HCT116 (cell line): ENCODE measurements around the gene SDF4. TPM values are rescaled to one million over a fixed set of nuclear protein-coding genes. Genes with fewer than 3 reads are reported as not detected.

Experiments used
- ATAC-seq: fragments of 200-7000 bp; cut with Tn5 transposase; 2 replicates; pipeline ENCODE4 v1.9.1; 2020; ENCODE audit warnings: mild to moderate bottlenecking, moderate library complexity
- BruUV-seq: library from RNA; stranded (reverse); fragments of 400-500 nt; replicated peaks from 2 replicates; lab custom pipeline; 2021; lab: Mats Ljungman, UMichigan
- CTCF ChIA-PET: fragments of 300-600 bp; sonication (Branson Sonifier 250); formaldehyde crosslinking; loops from one replicate; lab custom pipeline; 2021; ENCODE audit warnings: antibody characterized with exemption; lab: Charles Lee
- POLR2A ChIA-PET: fragments of 300-600, 350-600 bp; sonication (Branson Sonifier 250); formaldehyde crosslinking; loops from one replicate; lab custom pipeline; 2021; ENCODE audit warnings: antibody characterized with exemption; lab: Charles Lee
- RAD21 ChIA-PET, 2 experiments: fragments of 300-600 bp; sonication (Branson Sonifier 250); formaldehyde crosslinking; loops; one replicate each; lab custom pipeline; 2023; ENCODE audit warnings: low total read pairs in 2 of 2; ENCODE audit not compliant: uncharacterized antibody in 2 of 2, unreplicated experiment in 2 of 2, low non-redundant PET in 1 of 2; lab: Charles Lee
- DNase-seq: peaks from one replicate; pipeline ENCODE4 v3.0.0-alpha.2; 2010; ENCODE audit warnings: low read depth, low spot score
- H2AFZ ChIP-seq: fragments of 200-600 bp; shearing (Covaris generic), sonication (generic); 2 replicates; pipeline ENCODE4 v1.6.1; 2017; ENCODE audit warnings: low read depth, mixed run types, mixed read lengths, antibody characterized with exemption, low read length; ENCODE audit not compliant: poor library complexity, severe bottlenecking
- H3K27ac ChIP-seq: 2 replicates; pipeline ENCODE4 v1.5.1; 2012; ENCODE audit warnings: low read depth, low read length
- H3K27me3 ChIP-seq: fragments of 200-600 bp; sonication (generic); 2 replicates; pipeline ENCODE4 v1.6.1; 2016; ENCODE audit warnings: mixed run types, low read length, mixed read lengths; ENCODE audit not compliant: insufficient read depth
- H3K36me3 ChIP-seq, 2 experiments: fragments of 200-500 bp in 1 of 2; fragments of 200-600 bp in 1 of 2; sonication (Bioruptor generic) in 1 of 2; sonication (generic) in 1 of 2; 2 replicates each; pipeline versions ENCODE4 v1.5.1 to v1.6.1; 2014 to 2016; ENCODE audit warnings: low read length in 2 of 2, inconsistent platforms in 1 of 2, mixed read lengths in 1 of 2, mixed run types in 1 of 2; ENCODE audit not compliant: insufficient read depth in 2 of 2, control insufficient read depth in 1 of 2
- H3K4me1 ChIP-seq, 2 experiments: fragments of 200-600 bp in 1 of 2; sonication (generic) in 1 of 2; 2 replicates each; pipeline versions ENCODE4 v1.5.1 to v1.6.1; 2012 to 2017; ENCODE audit warnings: low read length in 2 of 2, inconsistent platforms in 1 of 2, mild to moderate bottlenecking in 1 of 2, mixed read lengths in 1 of 2, mixed run types in 1 of 2, moderate library complexity in 1 of 2; ENCODE audit not compliant: insufficient read depth in 2 of 2, control insufficient read depth in 1 of 2
- H3K4me2 ChIP-seq: fragments of 200-600 bp; sonication (generic); 2 replicates; pipeline ENCODE4 v1.6.1; 2017; ENCODE audit warnings: mixed run types, low read length, mixed read lengths
- H3K4me3 ChIP-seq, 2 experiments: fragments of 200-600 bp in 1 of 2; sonication (generic) in 1 of 2; replicated peaks in 1 of 2; 2 replicates each; pipeline ENCODE4 v1.5.1; 2011 to 2016; ENCODE audit warnings: low read length in 2 of 2, control low read depth in 1 of 2, low read depth in 1 of 2, mild to moderate bottlenecking in 1 of 2, mixed read lengths in 1 of 2, mixed run types in 1 of 2
- H3K79me2 ChIP-seq: fragments of 200-600 bp; sonication (generic); 2 replicates; pipeline ENCODE4 v1.6.1; 2017; ENCODE audit warnings: mild to moderate bottlenecking, mixed run types, low read length, moderate library complexity, mixed read lengths; ENCODE audit not compliant: insufficient read depth
- H3K9ac ChIP-seq: fragments of 200-600 bp; sonication (generic); 2 replicates; pipeline ENCODE4 v1.6.1; 2016; ENCODE audit warnings: low read length, mixed read lengths
- H3K9me2 ChIP-seq: fragments of 200-600 bp; sonication (generic), shearing (Covaris generic); 2 replicates; pipeline ENCODE4 v1.6.1; 2017; ENCODE audit warnings: mixed run types, mild to moderate bottlenecking, moderate library complexity; ENCODE audit not compliant: insufficient read depth
- H3K9me3 ChIP-seq, 2 experiments: fragments of 200-500 bp in 1 of 2; fragments of 200-600 bp in 1 of 2; sonication (Bioruptor generic) in 1 of 2; sonication (generic) in 1 of 2; 2 replicates each; pipeline ENCODE4 v1.6.1; 2014 to 2017; ENCODE audit warnings: low read length in 2 of 2, mixed read lengths in 2 of 2, inconsistent platforms in 1 of 2, low read depth in 1 of 2, mild to moderate bottlenecking in 1 of 2, mixed run types in 1 of 2, moderate library complexity in 1 of 2; ENCODE audit not compliant: control insufficient read depth in 1 of 2, insufficient read depth in 1 of 2
- H4K20me1 ChIP-seq: fragments of 200-600 bp; sonication (generic), shearing (Covaris generic); 2 replicates; pipeline ENCODE4 v1.6.1; 2017; ENCODE audit warnings: mixed run types, mild to moderate bottlenecking, moderate library complexity; ENCODE audit not compliant: insufficient read depth
- CEBPB ChIP-seq: IDR thresholded peaks from 2 replicates; pipeline ENCODE4 v1.6.1; 2012; ENCODE audit warnings: low read depth
- EZH2 ChIP-seq: fragments of 200-600 bp; sonication (generic); IDR thresholded peaks from 2 replicates; pipeline ENCODE4 v1.6.1; 2017; ENCODE audit warnings: antibody characterized with exemption, mixed run types
- EZH2phosphoT487 ChIP-seq: fragments of 200-600 bp; IDR thresholded peaks from 2 replicates; pipeline ENCODE4 v1.6.1; 2018; ENCODE audit warnings: antibody characterized with exemption, borderline replicate concordance
- FOSL1 ChIP-seq: IDR thresholded peaks from 2 replicates; pipeline ENCODE4 v1.6.1; 2012; ENCODE audit warnings: low read depth
- JUND ChIP-seq: IDR thresholded peaks from 2 replicates; pipeline ENCODE4 v1.6.1; 2012
- POLR2AphosphoS5 ChIP-seq: IDR thresholded peaks from 2 replicates; pipeline ENCODE4 v1.6.1; 2011; ENCODE audit warnings: mild to moderate bottlenecking, low read depth, low read length, moderate library complexity
- SP1 ChIP-seq: IDR thresholded peaks from 2 replicates; pipeline ENCODE4 v1.6.1; 2012; ENCODE audit warnings: low read depth
- TCF7L2 ChIP-seq: IDR thresholded peaks from 2 replicates; pipeline ENCODE4 v1.7.0; 2011; ENCODE audit warnings: borderline replicate concordance, inconsistent platforms; ENCODE audit not compliant: insufficient read depth, insufficient read length; ENCODE audit errors: extremely low read depth
- ZFX ChIP-seq: fragments of 450-650 bp; IDR thresholded peaks from 2 replicates; pipeline ENCODE4 v1.6.1; 2017
- ZNF274 ChIP-seq: fragments of 200-500 bp; sonication (Bioruptor generic); IDR thresholded peaks from 2 replicates; pipeline ENCODE4 v1.6.1; 2014; ENCODE audit warnings: mild to moderate bottlenecking, low read depth, low read length, inconsistent platforms
- intact Hi-C: fragments of 100-400 bp; cut with micrococcal nuclease; formaldehyde crosslinking; loops from 2 replicates; pipeline ENCODE4 v1.10.0; 2022
- total RNA-seq: library from RNA; stranded (reverse); gene quantifications from one replicate; pipeline ENCODE4 v1.2.1, GENCODE V29; 2021; ENCODE audit not compliant: unreplicated experiment
- TF ChIP-seq, protein P1 (sequence below), 3 experiments: fragments of 200-600 bp in 1 of 3; sonication (generic) in 1 of 3; IDR thresholded peaks in 2 of 3; conservative IDR thresholded peaks in 1 of 3; 2 replicates each; pipeline ENCODE4 v1.5.1; 2012 to 2017; ENCODE audit warnings: low read depth in 2 of 3, low read length in 2 of 3, antibody characterized with exemption in 1 of 3, borderline replicate concordance in 1 of 3, control low read depth in 1 of 3, mild to moderate bottlenecking in 1 of 3, mixed read lengths in 1 of 3, mixed run types in 1 of 3, moderate library complexity in 1 of 3; ENCODE audit not compliant: insufficient read depth in 1 of 3
- TF ChIP-seq, protein P2 (sequence below): IDR thresholded peaks from 2 replicates; pipeline ENCODE4 v1.6.1; 2012
- TF ChIP-seq, protein P3 (sequence below): IDR thresholded peaks from 2 replicates; pipeline ENCODE4 v1.6.1; 2012
- TF ChIP-seq, protein P4 (sequence below): IDR thresholded peaks from 2 replicates; pipeline ENCODE4 v1.6.1; 2011; ENCODE audit warnings: mild to moderate bottlenecking, low read length, moderate library complexity; ENCODE audit not compliant: insufficient replicate concordance; ENCODE audit errors: extremely low read depth

The SDF4 gene
- total RNA-seq, 1 experiment from 2014 or later: 133 TPM

DNA sequence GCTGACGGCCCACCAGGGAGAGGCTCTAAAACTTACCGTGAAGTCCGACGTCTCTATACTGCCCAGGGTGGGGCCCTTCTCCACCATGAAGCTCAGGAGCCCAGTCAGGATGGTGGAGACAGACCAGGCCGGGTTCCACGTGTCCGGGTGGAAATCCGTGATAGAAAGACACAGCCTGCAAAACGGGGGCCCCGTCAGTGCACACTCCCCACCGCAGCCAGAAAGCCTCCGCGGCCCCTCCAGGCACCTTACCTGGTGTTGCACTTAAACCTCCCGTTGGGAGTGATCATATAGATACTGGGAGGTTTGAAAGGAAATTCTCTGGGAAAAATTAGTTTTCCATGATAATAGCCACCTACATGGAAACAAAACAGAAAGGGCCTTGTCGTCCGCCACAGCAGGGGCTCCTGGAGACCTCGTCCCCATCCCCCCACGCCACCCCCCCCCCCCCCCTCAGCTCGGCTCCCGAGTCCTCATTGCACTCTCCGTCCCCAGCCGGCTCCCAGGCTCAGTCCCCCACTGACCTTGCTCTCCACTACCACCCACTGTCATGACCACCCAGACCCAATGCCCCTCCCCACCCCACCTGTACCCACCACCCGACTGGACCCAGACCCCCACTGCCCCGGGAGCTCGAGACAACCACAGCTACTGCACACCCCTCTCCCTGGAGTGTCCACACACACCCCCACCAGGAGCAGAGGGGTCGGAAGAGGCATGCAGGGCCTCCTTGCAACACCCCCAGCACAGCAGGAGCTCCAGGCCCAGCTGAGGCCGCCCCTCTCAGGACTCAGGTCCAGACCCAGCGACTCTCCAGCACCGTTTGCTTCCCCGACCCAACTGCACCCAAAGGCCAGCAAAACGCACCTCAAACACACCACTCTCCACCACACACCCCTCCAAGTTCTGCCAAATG, 25.4 kb upstream of the SDF4 start:
- H3K4me3 ChIP-seq: no peak overlapping the region
- H3K79me2 ChIP-seq: peaks cover 11% of the 10 kb centered on the region; the same call in 1 of the 2 replicates
- ChIA-PET POLR2A (no interaction called here), CTCF (no interaction called here), RAD21 (no interaction called here)
- H3K27me3 ChIP-seq: no peaks in the 10 kb centered on the region
- no peak overlapping the region for H3K9ac ChIP-seq
- DNase-seq: no peak
- TF ChIP-seq, protein P1, sequence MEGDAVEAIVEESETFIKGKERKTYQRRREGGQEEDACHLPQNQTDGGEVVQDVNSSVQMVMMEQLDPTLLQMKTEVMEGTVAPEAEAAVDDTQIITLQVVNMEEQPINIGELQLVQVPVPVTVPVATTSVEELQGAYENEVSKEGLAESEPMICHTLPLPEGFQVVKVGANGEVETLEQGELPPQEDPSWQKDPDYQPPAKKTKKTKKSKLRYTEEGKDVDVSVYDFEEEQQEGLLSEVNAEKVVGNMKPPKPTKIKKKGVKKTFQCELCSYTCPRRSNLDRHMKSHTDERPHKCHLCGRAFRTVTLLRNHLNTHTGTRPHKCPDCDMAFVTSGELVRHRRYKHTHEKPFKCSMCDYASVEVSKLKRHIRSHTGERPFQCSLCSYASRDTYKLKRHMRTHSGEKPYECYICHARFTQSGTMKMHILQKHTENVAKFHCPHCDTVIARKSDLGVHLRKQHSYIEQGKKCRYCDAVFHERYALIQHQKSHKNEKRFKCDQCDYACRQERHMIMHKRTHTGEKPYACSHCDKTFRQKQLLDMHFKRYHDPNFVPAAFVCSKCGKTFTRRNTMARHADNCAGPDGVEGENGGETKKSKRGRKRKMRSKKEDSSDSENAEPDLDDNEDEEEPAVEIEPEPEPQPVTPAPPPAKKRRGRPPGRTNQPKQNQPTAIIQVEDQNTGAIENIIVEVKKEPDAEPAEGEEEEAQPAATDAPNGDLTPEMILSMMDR (IDR thresholded peaks at IDR 0.05 in 2 of 3, conservative IDR thresholded peaks at IDR 0.05 in 1 of 3; ENCODE audit: borderline replicate concordance in 1 of 3, insufficient read depth in 1 of 3, low read depth in 2 of 3, low read length in 2 of 3): no peak
- TF ChIP-seq FOSL1 (no peak), SP1 (no peak), ZNF274 (no peak), POLR2AphosphoS5 (no peak), EZH2 (no peak), EZH2phosphoT487 (no peak), JUND (no peak), TCF7L2 (no peak), CEBPB (no peak), ZFX (no peak)
- TF ChIP-seq, protein P2, sequence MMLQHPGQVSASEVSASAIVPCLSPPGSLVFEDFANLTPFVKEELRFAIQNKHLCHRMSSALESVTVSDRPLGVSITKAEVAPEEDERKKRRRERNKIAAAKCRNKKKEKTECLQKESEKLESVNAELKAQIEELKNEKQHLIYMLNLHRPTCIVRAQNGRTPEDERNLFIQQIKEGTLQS: no peak
- TF ChIP-seq, protein P3, sequence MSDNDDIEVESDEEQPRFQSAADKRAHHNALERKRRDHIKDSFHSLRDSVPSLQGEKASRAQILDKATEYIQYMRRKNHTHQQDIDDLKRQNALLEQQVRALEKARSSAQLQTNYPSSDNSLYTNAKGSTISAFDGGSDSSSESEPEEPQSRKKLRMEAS: no peak
- TF ChIP-seq, protein P4, sequence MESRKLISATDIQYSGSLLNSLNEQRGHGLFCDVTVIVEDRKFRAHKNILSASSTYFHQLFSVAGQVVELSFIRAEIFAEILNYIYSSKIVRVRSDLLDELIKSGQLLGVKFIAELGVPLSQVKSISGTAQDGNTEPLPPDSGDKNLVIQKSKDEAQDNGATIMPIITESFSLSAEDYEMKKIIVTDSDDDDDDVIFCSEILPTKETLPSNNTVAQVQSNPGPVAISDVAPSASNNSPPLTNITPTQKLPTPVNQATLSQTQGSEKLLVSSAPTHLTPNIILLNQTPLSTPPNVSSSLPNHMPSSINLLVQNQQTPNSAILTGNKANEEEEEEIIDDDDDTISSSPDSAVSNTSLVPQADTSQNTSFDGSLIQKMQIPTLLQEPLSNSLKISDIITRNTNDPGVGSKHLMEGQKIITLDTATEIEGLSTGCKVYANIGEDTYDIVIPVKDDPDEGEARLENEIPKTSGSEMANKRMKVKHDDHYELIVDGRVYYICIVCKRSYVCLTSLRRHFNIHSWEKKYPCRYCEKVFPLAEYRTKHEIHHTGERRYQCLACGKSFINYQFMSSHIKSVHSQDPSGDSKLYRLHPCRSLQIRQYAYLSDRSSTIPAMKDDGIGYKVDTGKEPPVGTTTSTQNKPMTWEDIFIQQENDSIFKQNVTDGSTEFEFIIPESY: no peak
- H4K20me1 ChIP-seq: no peaks in the 10 kb centered on the region
- H3K9me3 ChIP-seq: no peaks in the 10 kb centered on the region
- no peak overlapping the region for H3K27ac ChIP-seq
- intact Hi-C loops: no loop called here
- no peak for ATAC-seq
- H3K4me1 ChIP-seq: no peaks in the 10 kb centered on the region
- H3K9me2 ChIP-seq: no peaks in the 10 kb centered on the region
- H2AFZ ChIP-seq: no peak overlapping the region
- no TSS peak for BruUV-seq
- H3K36me3 ChIP-seq: peaks cover 21 to 47% of the 10 kb centered on the region in 2 experiments; a peak in 3 of 4 replicates
- H3K4me2 ChIP-seq: no peak overlapping the region
